Body of pancreas (tissue), 4 donors: ENCODE data around the gene POFUT1. TPM values are rescaled to one million over a fixed set of nuclear protein-coding genes. Genes with fewer than 3 reads are reported as not detected.

Experiments
- ATAC-seq: fragments of 150-250 bp; one replicate; pipeline ENCODE4 v1.9.1; 2016
- DNase-seq, 4 donors: peaks; one replicate each; pipeline ENCODE4 v3.0.0-alpha.2; 2019
- H3K27ac ChIP-seq, 4 donors: fragments of 200-600 bp; sonication (generic); 1 replicate in 3 of 4; 2 replicates in 1 of 4; pipeline versions ENCODE4 v1.5.1 to v1.6.1; 2016 to 2019; ENCODE audit warnings: mild to moderate bottlenecking in 1 of 4, mixed read lengths in 1 of 4, moderate library complexity in 1 of 4
- H3K27me3 ChIP-seq, 2 donors: fragments of 200-600 bp; sonication (generic); one replicate each; pipeline ENCODE4 v1.6.0; 2016; ENCODE audit warnings: mild to moderate bottlenecking in 1 of 2
- H3K36me3 ChIP-seq, 2 donors: fragments of 200-600 bp; sonication (generic); replicated peaks in 1 of 2; 2 replicates each; pipeline ENCODE4 v1.5.1; 2016; ENCODE audit warnings: low read depth in 2 of 2; ENCODE audit not compliant: insufficient read depth in 1 of 2
- H3K4me1 ChIP-seq: fragments of 200-600 bp; sonication (generic); one replicate; pipeline ENCODE4 v1.6.0; 2016
- H3K4me3 ChIP-seq, 2 donors: fragments of 200-600 bp; sonication (generic); 1 replicate in 1 of 2; 2 replicates in 1 of 2; pipeline ENCODE4 v1.5.1; 2016 to 2019
- H3K9me3 ChIP-seq, 3 donors: fragments of 200-600 bp; sonication (generic); 1 replicate in 2 of 3; 2 replicates in 1 of 3; pipeline ENCODE4 v1.5.1; 2016
- CTCF ChIP-seq, 7 experiments: fragments of 450-650 bp in 4 of 7; fragments of 200-600 bp in 3 of 7; sonication (generic) in 3 of 7; IDR thresholded peaks; one replicate each; pipeline ENCODE4 v1.5.1; 2016 to 2019; ENCODE audit warnings: antibody characterized with exemption in 7 of 7
- POLR2A ChIP-seq, 3 donors: fragments of 450-650 bp; IDR thresholded peaks; one replicate each; pipeline ENCODE4 v1.6.1; 2016; ENCODE audit warnings: antibody characterized with exemption in 3 of 3, mild to moderate bottlenecking in 2 of 3
- WGBS, 2 donors: methylation state at CpG; one replicate each; pipeline ENCODE4 v1.1.5; 2017; 5-methylcytosine and 5-hydroxymethylcytosine counted together
- intact Hi-C: fragments of 100-400 bp; cut with DNase I; formaldehyde crosslinking; loops from one replicate; pipeline ENCODE4 v1.15.1; 2023
- total RNA-seq, 2 donors: library from RNA; depleted of rRNA; stranded (reverse); fragments of >200 nt; gene quantifications; one replicate each; pipeline ENCODE4 v1.1.0, GENCODE V29; 2016

POFUT1 gene
- total RNA-seq, 2 donors from 2014 or later, result 12.2 to 23.6 TPM

- TF ChIP-seq CTCF (IDR thresholded peaks at IDR 0.05), result no peak
- TF ChIP-seq POLR2A (IDR thresholded peaks at IDR 0.05), result no peak
- intact Hi-C loops, result no loop called here
Observed at GRCh38 chr20:32160341-32160740, 47.3 kb upstream of the POFUT1 start.

GRCh38 chr20:32162351-32162750 lies 45.3 kb upstream of the POFUT1 start:
- intact Hi-C loops, result no loop called here
- no peaks in the 10 kb centered on the region for H3K4me1 ChIP-seq
- TF ChIP-seq CTCF (IDR thresholded peaks at IDR 0.05) (no peak), POLR2A (IDR thresholded peaks at IDR 0.05) (no peak)
- no peak overlapping the region for H3K4me3 ChIP-seq
- no peak overlapping the region for H3K27ac ChIP-seq
- peaks cover 0 to 51% of the 10 kb centered on the region in 2 donors for H3K36me3 ChIP-seq
- whole genome bisulfite sequencing, 2 donors, result 57 to 79% methylated on average over 3 of the region's 3 CpGs
- DNase-seq (no peak), ATAC-seq (no peak)
- H3K27me3 ChIP-seq, result no peaks in the 10 kb centered on the region
- no peaks in the 10 kb centered on the region for H3K9me3 ChIP-seq

More at GRCh38 chr20:32160341-32160740, 47.3 kb upstream of the POFUT1 start:
- H3K36me3 ChIP-seq, result peaks cover 0 to 41% of the 10 kb centered on the region in 2 donors
- no peak for DNase-seq
- H3K9me3 ChIP-seq, result no peaks in the 10 kb centered on the region
- no peak overlapping the region for H3K4me3 ChIP-seq
- no peak overlapping the region for H3K27ac ChIP-seq
- H3K4me1 ChIP-seq, result peaks cover 4% of the 10 kb centered on the region
- H3K27me3 ChIP-seq, result no peaks in the 10 kb centered on the region
- no peak for ATAC-seq
- 95 to 100% methylated on average over 1 to 5 of the region's 5 CpGs for WGBS, 2 donors

GRCh38 chr20:32163951-32164350 lies 43.7 kb upstream of the POFUT1 start:
- Histone ChIP-seq H3K4me3 (no peak overlapping the region), H3K36me3 (peaks cover 0 to 42% of the 10 kb centered on the region in 2 donors), H3K27me3 (no peaks in the 10 kb centered on the region), H3K27ac (no peak overlapping the region), H3K4me1 (no peaks in the 10 kb centered on the region), H3K9me3 (no peaks in the 10 kb centered on the region)
- WGBS, 2 donors, result 80 to 85% methylated on average over 5 of the region's 5 CpGs
- ATAC-seq (no peak), DNase-seq (no peak)
- intact Hi-C loops, result no loop called here
- TF ChIP-seq CTCF (IDR thresholded peaks at IDR 0.05), result no peak
- no peak for TF ChIP-seq POLR2A (IDR thresholded peaks at IDR 0.05)

- intact Hi-C loops, result no loop called here
- no peaks in the 10 kb centered on the region for H3K4me1 ChIP-seq
- 87 to 90% methylated on average over 20 to 21 of the region's 21 CpGs for WGBS, 2 donors
- TF ChIP-seq POLR2A (IDR thresholded peaks at IDR 0.05), result no peak
- TF ChIP-seq CTCF (IDR thresholded peaks at IDR 0.05), result no peak
- no peak overlapping the region for H3K27ac ChIP-seq
- H3K27me3 ChIP-seq, result no peaks in the 10 kb centered on the region
- H3K36me3 ChIP-seq, result peaks cover 0 to 35% of the 10 kb centered on the region in 2 donors
- DNase-seq (no peak), ATAC-seq (no peak)
- no peak overlapping the region for H3K4me3 ChIP-seq
- H3K9me3 ChIP-seq, result no peaks in the 10 kb centered on the region
Observed at GRCh38 chr20:32164984-32165735, 42.5 kb upstream of the POFUT1 start.
